ENCODE results near the gene ADPRHL1.

The ADPRHL1 gene

DNA sequence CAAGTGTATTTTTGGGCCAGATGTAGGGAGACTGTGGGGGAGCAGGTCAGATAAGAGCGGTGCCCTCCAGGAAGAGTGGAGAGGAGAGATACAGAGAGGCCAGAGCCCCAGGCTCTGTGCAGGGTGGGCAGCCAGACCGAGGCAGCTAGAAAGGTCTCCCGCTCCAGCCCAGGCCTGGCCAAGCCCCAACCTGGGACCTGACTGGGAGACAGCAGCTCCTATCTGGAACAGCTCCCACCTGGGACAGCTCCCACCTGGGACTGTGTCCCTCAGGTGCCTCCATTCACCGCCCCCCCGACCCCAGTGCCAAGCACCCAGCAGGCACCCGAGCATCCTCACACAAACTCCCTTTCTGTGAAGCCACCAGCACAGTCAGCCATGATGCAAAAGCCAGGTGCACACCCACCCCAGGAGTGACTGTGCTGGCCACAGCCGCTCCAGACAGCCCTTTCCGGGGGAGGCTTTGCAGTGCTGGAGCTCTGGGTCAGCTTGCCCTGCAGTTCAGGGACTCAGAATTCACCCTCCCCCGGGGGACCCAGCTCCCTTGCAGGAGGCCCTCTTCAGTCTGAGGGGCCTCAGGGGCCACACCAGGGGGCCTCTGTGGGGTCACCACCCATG is 87.2 kb downstream of the ADPRHL1 start:
- Histone ChIP-seq H3K4me3 (no peak overlapping the region), H3K27ac (no peak overlapping the region)
- DNase-seq (ENCODE audit: low spot score): no peak
- TF ChIP-seq, protein P1, sequence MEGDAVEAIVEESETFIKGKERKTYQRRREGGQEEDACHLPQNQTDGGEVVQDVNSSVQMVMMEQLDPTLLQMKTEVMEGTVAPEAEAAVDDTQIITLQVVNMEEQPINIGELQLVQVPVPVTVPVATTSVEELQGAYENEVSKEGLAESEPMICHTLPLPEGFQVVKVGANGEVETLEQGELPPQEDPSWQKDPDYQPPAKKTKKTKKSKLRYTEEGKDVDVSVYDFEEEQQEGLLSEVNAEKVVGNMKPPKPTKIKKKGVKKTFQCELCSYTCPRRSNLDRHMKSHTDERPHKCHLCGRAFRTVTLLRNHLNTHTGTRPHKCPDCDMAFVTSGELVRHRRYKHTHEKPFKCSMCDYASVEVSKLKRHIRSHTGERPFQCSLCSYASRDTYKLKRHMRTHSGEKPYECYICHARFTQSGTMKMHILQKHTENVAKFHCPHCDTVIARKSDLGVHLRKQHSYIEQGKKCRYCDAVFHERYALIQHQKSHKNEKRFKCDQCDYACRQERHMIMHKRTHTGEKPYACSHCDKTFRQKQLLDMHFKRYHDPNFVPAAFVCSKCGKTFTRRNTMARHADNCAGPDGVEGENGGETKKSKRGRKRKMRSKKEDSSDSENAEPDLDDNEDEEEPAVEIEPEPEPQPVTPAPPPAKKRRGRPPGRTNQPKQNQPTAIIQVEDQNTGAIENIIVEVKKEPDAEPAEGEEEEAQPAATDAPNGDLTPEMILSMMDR (IDR thresholded peaks at IDR 0.05): no peak

DNA sequence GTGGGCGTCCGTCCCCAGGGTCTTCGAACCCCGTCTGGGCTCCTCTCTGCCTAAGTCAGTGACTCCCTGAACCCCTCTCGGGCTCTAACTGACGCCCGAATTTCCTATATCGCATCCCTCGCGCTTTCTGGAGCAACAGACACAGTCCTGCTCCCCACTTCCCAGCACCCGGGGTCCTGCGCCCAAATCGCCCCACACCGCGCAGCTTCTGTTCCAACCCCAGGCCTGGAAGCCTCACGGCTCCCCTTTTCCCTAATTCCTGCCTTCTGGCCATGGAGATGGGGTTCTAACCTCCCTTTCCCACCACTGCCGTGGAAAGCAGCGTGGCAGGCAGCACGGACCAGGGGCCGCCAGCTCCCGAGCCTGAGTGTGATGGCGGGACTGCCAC is 87.7 kb downstream of the ADPRHL1 start:
- TF ChIP-seq, protein P1 (IDR thresholded peaks at IDR 0.05): no peak
- H3K27ac ChIP-seq: no peak overlapping the region
- no peak for DNase-seq (ENCODE audit: low spot score)
- H3K4me3 ChIP-seq: no peak overlapping the region

DNA sequence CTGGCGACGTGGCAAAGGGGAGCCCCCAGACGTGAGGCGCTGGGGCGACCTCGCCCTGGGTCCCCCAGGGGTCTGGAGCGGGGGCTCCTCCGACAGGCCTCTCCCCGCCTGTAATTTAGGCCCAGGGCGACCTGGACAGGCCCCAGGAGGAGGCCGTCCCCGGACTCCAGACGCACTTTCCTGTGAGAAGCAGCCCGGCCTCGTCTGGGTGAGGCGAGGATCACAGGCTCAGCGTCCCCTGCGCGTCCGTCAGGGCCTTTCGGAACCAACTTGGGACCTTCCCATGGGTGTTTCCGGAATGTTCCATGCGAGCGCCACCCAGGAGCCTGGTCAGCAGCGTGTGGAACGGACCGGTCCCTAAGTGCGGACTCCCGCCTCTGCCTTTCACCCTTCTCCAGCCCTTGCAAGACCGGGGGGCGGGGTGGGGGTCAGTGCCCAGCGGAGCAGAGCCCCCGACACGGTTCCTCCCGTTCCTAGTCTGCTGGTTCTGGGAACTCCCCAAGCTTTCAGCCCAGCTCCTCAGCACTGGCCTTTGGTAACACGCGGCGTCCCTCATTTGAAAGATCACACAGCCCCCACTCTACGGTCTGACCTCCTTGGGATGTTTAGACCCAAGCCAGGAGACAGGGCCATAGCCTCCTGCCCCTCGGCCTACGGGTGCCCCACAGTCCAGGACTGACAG is 88.2 kb downstream of the ADPRHL1 start:
- Histone ChIP-seq H3K4me3 (peak overlapping the region; percentile 84), H3K27ac (no peak overlapping the region)
- no peak for DNase-seq (ENCODE audit: low spot score)
- TF ChIP-seq, protein P1 (IDR thresholded peaks at IDR 0.05): no peak

DNA sequence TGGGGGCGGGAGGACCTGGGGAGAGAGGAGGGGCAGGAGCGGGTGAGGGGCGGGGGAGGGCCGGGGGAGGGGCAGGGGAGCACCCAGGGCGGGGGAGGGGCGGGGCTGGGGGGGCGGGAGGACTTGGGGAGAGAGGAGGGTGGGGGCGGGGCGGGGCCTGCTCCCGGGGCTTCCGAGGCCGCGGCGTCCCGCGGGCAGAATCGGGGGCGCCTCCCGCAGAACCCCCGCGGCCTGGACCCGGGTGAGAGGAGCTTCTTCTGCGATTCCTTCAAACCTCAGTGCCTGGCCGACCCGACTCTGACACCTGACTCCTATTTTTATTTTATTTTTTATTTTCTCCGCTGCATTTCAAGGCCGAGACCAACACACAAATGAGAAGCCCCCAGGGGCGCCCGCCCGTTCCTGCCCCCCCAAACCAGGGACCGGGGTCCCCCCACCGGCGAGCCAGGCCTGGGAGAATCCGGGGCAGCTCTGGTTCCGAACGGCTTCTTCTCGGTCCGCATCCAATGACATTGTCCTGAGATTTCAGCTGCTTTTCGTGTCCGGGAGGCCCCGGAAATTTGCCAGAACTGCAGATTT is 88.9 kb downstream of the ADPRHL1 start:
- DNase-seq (ENCODE audit: low spot score): no peak

DNA sequence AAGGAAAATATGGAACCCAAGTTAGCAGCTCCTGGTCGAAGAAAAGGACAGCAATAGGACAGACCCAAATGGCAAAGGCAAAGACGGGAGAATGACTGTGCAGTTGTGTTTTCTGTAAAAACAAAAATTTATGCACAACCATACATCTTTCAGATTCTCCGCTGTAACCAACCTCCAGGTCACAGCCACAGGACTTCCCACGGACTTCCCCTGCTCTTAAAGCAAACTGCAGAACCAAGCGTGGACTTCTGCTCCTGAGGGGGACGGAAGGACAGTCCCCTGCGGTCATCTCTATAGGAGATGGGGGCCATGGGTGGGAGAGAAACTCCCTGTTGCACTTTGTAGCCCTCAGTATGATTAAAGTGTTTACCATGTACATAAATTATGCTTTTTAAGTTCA is 91.9 kb downstream of the ADPRHL1 start:
- no peak for DNase-seq (ENCODE audit: low spot score)
- TF ChIP-seq, protein P1 (IDR thresholded peaks at IDR 0.05): no peak
- no peak overlapping the region for H3K27ac ChIP-seq
- no peak overlapping the region for H3K4me3 ChIP-seq

More for the DNA sequence above, 88.9 kb downstream of the ADPRHL1 start:
- TF ChIP-seq, protein P1 (IDR thresholded peaks at IDR 0.05): no peak
- H3K27ac ChIP-seq: no peak overlapping the region
- H3K4me3 ChIP-seq: peak overlapping the region; percentile 84

DNA sequence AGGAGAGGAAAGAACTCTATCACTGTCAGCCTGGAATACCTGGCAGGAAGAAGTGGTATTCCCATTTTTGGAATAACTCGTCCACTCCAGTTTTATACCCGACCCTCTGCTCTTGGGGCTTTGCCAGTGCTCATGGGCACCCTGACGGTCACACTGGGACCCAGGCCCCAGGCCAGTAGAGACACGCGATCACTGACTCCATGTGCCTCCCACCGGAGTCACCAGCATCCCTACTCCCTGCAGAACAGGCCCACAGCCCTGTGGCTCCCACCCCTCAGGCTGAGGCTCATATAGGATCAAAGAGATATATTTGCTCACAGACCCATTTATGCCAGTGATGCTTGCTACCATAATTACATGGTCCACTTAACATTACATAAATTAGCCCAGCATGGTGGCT is 92.8 kb downstream of the ADPRHL1 start:
- no peak overlapping the region for H3K27ac ChIP-seq
- no peak overlapping the region for H3K4me3 ChIP-seq
- DNase-seq (ENCODE audit: low spot score): no peak
- TF ChIP-seq, protein P1 (IDR thresholded peaks at IDR 0.05): no peak

DNA sequence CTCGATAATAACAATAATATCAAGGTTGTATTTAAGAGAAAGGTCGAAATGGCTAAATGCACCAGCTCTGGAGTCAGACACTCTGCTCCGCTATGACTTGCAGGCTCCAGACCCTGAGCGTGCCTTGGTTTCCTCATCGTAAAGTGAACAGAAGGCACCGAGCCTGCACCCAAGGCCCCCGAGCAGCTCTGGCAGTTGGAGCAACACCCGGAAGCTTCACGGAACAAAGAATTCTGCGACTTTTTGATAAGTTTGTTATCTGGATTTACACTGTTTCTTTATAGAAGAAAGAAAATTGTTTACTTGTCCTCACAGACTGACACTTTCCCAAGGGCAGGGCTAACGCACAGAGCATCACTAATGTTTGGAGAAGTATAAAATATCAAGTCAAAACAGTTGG is 93.7 kb downstream of the ADPRHL1 start:
- TF ChIP-seq, protein P1 (IDR thresholded peaks at IDR 0.05): no peak
- Histone ChIP-seq H3K4me3 (no peak overlapping the region), H3K27ac (no peak overlapping the region)
- DNase-seq (ENCODE audit: low spot score): no peak
